Hematopoietic multipotent progenitor cell treated with erythropoietin and hydrocortisone succinate and interleukin-3 and kit ligand, for 15 days (in vitro differentiated cells): ENCODE measurements around the gene STXBP3.
"Not testable (repeated sequence)": the region's sequence is repeated elsewhere in the genome, so short reads cannot be mapped to it uniquely, and the experiment has no call there.

Source experiments
- DNase-seq: peaks from one replicate; pipeline ENCODE4 v3.0.0-alpha.2; 2015; ENCODE audit warnings: low spot score

Gene STXBP3, protein sequence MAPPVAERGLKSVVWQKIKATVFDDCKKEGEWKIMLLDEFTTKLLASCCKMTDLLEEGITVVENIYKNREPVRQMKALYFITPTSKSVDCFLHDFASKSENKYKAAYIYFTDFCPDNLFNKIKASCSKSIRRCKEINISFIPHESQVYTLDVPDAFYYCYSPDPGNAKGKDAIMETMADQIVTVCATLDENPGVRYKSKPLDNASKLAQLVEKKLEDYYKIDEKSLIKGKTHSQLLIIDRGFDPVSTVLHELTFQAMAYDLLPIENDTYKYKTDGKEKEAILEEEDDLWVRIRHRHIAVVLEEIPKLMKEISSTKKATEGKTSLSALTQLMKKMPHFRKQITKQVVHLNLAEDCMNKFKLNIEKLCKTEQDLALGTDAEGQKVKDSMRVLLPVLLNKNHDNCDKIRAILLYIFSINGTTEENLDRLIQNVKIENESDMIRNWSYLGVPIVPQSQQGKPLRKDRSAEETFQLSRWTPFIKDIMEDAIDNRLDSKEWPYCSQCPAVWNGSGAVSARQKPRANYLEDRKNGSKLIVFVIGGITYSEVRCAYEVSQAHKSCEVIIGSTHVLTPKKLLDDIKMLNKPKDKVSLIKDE

DNA sequence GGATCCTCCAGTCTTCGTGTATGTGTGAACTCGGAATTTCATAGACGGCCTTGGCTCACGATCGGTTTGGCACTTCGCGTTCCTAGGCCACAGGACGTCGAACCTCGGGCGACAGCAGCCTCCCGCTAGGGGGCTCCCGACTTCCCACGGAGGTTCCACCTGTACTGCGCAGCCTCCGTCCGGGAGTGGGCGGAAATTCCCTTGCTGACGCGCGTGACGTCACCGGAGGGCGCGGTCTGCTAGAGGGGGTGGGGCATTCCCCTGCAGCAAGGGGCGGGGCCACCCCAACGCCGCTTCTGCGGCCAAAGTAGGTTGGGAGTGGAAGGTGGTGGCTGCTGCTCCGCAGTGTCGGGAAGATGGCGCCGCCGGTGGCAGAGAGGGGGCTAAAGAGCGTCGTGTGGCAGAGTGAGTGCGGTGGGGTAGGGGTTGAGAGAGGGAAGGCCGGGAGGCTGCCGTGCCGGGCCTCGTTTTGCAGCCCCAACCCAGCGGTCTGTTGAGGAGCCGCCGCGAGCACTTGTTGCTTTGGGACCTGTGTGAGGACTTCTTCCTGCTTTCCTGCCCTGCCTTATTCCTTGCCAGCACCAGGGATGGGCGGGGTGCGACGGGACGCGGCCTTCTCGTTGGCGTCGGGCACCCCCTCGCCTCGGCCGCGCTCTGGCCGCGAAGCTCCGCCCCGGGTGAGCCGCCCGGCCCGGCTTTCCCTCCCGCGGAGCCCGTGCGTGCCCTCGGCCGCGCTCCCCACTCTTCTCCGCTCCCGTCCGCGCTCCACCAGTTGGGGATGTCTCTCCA lies at the start of gene STXBP3:
STXBP3 (plus strand) TSS at position 293 of the 789 bp plus-strand sequence; CDS start at position 357, 64 bp downstream.
- DNase-seq: peak; percentile 99

- DNase-seq: no peak
Observed at GRCh38 chr1:108699375-108700332, 46.8 kb upstream of the STXBP3 start.

DNA sequence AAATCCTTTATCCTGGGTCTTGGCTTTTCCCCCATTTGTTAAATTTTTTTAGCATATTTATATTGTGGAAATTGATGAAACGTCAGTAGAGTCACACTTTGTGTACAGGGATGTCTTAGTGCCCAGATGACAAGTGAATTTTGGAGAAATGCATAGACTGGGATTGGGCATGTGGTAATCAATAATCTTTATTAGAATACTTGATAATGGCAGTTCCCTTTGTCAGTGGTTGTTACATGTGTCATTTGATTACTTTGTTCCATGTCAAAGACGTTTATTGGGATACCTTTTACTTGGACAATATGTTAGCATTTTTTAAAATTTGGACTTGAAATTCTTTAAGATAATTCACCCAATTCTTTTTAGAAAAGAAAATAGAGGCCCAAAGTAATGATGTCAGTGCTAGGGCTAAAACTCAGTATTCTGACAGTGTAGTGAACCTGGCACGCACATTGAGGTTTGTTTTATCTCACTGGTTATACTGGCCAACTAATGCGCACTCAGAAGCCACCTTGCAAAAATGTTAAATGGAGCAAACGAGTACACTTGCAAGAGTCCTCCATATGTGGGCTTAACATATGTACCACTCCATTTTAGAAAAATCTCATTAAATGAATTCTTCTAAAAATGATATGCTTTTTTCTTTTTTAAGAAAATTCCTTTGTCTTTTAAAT lies 45.2 kb upstream of the STXBP3 start:
- no peak for DNase-seq

GRCh38 chr1:108702109-108702508 lies 44.4 kb upstream of the STXBP3 start:
- not testable (repeated sequence) for DNase-seq

DNA sequence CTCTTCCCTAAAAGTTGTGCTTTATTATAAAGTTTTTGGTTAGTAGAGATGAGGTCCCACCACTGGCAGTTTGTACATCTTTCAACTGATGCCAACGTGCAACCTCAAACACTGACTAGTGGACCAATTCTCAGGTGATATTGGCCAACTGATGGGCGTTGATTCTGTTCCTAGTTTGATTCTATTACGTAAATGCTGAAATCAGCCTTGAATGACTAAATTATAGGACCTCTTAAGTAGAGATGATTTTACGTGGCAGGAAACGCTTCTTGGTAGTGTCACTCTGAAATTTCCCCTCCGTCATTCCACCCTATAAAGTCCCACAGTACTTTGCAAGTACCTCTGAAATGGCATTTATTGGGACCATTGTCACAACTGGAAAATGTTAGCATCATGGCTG lies 42.5 kb upstream of the STXBP3 start:
- DNase-seq: no peak

- DNase-seq: no peak
Observed at GRCh38 chr1:108704496-108704895, 42.0 kb upstream of the STXBP3 start.

DNA sequence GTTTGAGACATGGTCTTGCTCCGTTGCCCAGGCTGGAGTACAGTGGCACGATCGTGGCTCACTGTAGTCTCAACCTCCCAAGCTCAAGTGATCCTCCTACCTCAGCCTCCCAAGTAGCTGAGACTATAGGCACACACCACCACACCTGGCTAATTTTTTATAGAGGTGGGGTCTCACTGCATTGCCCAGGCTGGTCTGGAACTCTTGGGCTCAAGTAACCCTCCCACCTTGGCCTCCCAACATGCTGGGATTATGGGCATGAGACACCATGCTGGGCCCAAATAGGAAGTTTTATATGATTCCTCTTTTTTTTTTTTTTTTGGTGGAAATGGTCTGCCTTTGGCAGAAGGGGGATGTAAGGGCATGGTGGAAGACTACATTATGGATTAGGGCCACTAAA lies 39.8 kb upstream of the STXBP3 start:
- DNase-seq: no peak

- DNase-seq: peak; percentile 41
Observed at GRCh38 chr1:108708691-108709660, 37.5 kb upstream of the STXBP3 start.

- no peak for DNase-seq
Observed at GRCh38 chr1:108712606-108713150, 33.8 kb upstream of the STXBP3 start, which contains the start of gene FNDC7. TSS of gene FNDC7 (plus strand) at chr1:108712908. CDS start at chr1:108712934, 26 bp downstream.

DNA sequence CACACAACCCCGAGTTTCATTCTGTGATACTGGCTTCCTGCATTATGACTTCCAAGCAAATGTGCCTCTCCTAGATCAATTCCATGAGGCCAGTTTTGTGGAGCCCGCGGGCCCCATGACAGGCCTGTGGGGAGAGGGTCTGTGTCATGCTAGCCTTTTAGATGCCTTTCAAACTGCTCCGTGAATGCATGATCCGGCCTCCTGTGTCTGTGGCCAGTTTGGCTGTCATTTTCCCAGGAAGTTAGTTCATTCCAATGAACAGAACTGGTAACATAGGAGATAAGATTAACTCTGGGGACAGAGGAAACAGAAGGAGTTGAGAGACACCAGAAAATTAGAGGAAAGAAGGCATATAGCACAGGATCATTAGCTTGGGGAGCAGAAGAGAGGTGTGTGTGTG lies 30.5 kb upstream of the STXBP3 start:
- no peak for DNase-seq

DNA sequence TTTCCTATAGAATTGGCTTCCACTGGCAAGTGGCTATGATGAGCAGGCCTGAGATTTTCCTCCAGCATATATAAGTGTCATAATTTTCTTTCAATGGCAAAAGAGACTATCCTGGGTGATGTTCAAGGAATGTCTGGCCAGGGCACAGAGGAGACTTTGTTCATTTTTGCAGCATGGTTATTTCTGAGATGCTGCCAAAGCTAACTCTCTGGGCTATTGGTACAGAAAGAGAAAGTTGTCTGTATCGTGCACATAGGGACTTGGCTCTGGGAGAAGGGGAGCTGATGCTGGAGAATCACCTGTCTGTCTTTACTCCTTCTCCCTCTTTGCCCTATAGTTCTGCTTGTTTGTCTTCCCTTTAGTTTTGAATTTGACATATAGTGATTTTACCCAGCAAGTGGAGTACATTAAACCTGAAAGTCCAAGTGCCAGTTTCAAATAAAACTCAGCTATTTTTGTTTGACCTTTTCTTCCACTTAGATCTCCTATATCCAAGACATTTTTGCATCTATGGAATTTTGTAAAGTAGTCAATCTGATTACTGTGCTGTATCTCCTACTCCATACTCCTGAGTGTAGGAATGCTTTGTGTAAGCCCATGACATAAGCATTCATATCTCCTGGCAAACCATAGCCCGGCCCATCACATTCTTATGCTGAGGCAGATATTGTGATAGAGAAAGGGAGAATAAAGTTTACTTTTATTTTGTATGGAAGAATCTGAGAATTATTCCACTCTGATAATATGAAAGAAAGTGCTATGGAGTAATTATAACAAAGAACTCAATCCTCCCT lies 29.8 kb upstream of the STXBP3 start:
- DNase-seq: no peak

DNA sequence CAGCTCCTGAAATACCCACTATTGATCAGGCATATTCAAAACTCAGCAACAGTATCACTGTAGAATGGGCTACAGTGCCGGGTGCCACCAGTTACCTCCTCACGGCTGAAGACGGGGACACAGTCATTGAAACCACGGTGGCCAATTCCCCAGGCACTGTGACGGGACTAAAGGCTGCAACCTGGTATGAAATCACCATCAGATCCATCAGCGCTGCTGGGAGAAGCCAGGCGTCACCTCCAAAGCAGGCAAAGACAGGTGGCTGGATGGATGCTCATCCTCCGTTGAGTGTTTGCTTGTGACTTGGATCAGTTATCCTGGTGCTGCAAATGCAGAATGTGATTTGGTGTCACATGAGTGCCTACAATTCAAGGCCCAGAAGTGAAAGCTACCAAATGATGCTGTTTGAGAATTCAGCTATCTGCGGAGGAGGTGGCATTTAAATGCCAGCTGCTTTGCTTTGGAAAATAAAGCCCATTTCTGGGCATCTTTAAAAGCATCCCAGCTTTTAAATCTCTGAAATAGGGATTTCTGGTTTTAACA lies 28.6 kb upstream of the STXBP3 start:
- DNase-seq: no peak

DNA sequence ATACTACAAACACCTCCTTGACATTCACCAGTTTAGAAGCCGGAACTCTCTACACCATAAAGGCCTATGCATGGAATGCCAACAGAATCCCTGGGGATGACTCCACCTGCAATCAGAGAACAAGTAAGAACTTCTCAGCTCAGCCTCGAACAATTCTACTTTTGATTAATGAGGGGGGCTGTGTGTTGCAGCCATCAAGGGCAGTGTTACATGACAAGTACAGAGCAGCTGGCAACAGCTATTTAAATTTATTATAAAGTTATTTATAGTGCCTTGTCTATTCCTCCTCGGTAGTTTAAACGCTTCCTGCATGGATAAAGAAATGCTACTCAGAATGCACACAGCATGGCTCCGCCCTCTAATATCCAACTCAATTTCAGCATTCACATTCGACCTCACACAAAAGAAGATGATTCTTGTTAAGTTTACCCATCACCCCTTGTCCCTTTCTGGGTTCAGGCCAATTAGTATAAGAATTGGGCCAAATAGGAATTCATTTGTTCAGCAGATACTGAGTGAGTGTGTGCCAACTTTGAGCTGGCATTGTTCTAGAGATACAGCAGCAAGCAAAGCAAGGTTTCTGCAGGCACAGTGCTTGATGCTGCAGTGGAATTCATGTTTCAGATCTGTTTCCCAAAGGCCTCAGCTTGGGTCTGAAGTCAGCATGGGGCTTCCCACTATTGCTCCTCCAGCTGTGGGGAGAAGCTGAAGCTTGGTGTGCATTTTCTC lies 27.4 kb upstream of the STXBP3 start:
- no peak for DNase-seq

DNA sequence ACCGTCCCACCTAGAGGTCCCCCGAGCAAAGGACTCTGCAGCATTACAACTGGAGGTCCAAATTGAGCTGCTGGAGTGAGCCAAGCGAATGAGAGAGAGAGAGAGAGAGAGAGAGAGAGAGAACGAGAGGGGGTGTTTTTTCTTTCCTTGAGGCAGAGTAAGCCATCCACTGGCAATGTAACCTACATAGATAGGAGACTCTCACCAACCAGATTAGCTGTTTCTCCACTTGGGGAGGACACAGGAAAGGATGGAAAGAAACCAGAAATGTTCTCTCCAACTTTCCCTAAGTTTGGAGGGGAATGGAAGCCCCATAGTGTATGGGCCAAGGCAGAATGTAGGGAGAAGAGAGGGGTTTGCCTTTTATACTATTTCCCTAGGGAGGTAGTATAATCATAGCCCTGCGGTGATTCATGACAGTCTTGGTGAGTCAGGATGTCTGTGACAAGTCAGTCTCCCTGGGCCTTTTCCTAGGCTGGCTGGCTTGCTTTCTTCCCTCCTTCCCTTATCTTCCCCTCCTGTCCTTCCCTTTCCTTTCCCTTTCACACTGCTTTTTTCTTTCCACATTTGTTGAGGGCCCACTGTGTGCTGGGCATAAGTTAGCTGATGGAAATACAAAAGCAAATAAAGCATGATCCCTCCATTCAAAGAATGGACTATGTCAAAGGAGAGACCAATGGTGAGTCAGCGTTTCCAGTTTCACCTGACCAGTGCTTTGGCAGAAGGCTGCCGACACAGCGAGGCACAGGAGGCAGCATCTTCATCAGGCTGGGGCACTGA lies 26.6 kb upstream of the STXBP3 start:
- DNase-seq: no peak

DNA sequence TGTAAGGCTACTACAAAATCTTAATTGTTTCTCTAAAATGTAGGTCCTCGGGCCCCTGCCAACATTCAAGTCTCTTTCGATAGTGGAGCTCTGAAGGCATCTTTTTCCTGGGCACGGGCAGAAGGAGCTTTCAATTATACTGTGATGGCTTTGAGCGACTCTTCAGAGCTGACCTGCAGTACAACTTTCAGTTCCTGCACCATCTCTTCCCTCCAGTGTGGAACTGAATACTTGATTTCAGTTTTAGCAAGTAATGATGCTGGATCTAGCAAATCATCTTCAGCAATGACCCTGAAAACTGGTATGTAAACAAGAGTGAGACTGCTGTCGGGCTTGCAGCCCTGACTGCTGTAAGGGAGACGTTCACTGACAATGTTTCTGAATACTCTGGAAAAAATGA lies 24.2 kb upstream of the STXBP3 start:
- DNase-seq: no peak

DNA sequence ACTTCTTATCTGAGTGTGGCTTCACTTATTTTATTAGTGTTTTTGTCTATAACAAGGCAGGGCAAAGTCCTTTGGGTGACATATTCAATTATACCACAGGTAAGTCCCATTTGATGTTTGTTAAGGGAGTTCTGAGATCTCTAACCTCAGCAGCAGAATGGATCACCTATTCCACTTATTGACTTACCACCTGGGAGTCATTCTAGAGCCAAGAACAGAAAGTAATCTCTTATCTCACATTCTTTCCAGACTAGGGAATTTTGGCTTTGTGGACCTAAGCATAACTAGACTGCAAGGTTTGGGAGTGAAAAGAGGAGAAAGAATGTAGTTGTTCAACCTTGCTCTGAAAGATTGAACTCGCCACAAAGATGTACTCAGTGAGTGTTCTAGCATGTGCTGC lies 20.6 kb upstream of the STXBP3 start:
- DNase-seq: no peak
